Measurements from ENCODE around the gene TMEM271.

GRCh38 chr4:620201-620600, 44.1 kb upstream of the TMEM271 start:
- TF ChIP-seq EZH2 (IDR thresholded peaks at IDR 0.05; ENCODE audit: borderline replicate concordance, low read length) (no peak), CTCF (IDR thresholded peaks at IDR 0.05; ENCODE audit: low read length) (no peak)
